Fibroblast of skin of right biceps (primary cell): ENCODE measurements around the gene BTBD6.
A peak's percentile ranks its signal among the peaks of the same experiment; 100 is the strongest.

ENCODE experiments used
- DNase-seq: peaks from one replicate; pipeline ENCODE4 v3.0.0-alpha.2; 2013

The BTBD6 gene

GRCh38 chr14:105248368-105249181 is at the start of gene BTBD6:
BTBD6 (plus strand) TSS chr14:105248533; CDS start chr14:105248712, 179 bp downstream.
- peak; percentile 84 for DNase-seq

- no peak for DNase-seq
These were observed 49.7 kb upstream of the BTBD6 start for GRCh38 chr14:105198588-105198987.

- DNase-seq = no peak
These were observed 49.2 kb upstream of the BTBD6 start for GRCh38 chr14:105199093-105199492.

GRCh38 chr14:105200074-105200473 is 48.3 kb upstream of the BTBD6 start:
- DNase-seq = no peak

GRCh38 chr14:105200641-105201040 is 47.7 kb upstream of the BTBD6 start:
- DNase-seq = no peak

- no peak for DNase-seq
These were observed 47.0 kb upstream of the BTBD6 start for GRCh38 chr14:105201156-105201924.

GRCh38 chr14:105201925-105202513 is 46.3 kb upstream of the BTBD6 start:
- DNase-seq = no peak

- peak; percentile 58 for DNase-seq
These were observed 45.2 kb upstream of the BTBD6 start for GRCh38 chr14:105203057-105203531.

GRCh38 chr14:105203701-105204100 is 44.6 kb upstream of the BTBD6 start:
- no peak for DNase-seq

GRCh38 chr14:105204206-105204930 is 44.0 kb upstream of the BTBD6 start:
- DNase-seq = no peak

GRCh38 chr14:105204931-105205672 is 43.2 kb upstream of the BTBD6 start:
- no peak for DNase-seq

- DNase-seq = no peak
These were observed 42.6 kb upstream of the BTBD6 start for GRCh38 chr14:105205673-105206208.

- no peak for DNase-seq
These were observed 41.5 kb upstream of the BTBD6 start for GRCh38 chr14:105206873-105207272.

- no peak for DNase-seq
These were observed 40.9 kb upstream of the BTBD6 start for GRCh38 chr14:105207460-105207901.

GRCh38 chr14:105207996-105208737 is 40.2 kb upstream of the BTBD6 start:
- DNase-seq = no peak

GRCh38 chr14:105208738-105209075 is 39.6 kb upstream of the BTBD6 start:
- DNase-seq = no peak

- no peak for DNase-seq
These were observed 39.2 kb upstream of the BTBD6 start for GRCh38 chr14:105209091-105209490.

GRCh38 chr14:105209646-105210045 is 38.7 kb upstream of the BTBD6 start:
- no peak for DNase-seq

GRCh38 chr14:105210266-105211025 is 37.9 kb upstream of the BTBD6 start:
- no peak for DNase-seq

- no peak for DNase-seq
These were observed 37.1 kb upstream of the BTBD6 start for GRCh38 chr14:105211086-105211757.
